B cell (primary cell): ENCODE results near the gene PDCD2L. TPM values are rescaled to one million over a fixed set of nuclear protein-coding genes. Genes with fewer than 3 reads are reported as not detected.
A peak's percentile ranks its signal among the peaks of the same experiment; 100 is the strongest.

Experiments
- ATAC-seq: fragments of 200-7000 bp; cut with Tn5 transposase; one replicate; pipeline ENCODE4 v1.10.0; 2021; ENCODE audit warnings: low read depth, mild to moderate bottlenecking, moderate number of reproducible peaks, moderate library complexity
- CTCF ChIA-PET: fragments of 350-600 bp; sonication (Branson Sonifier 250); formaldehyde crosslinking; loops from one replicate; lab custom pipeline; 2021; ENCODE audit warnings: antibody characterized with exemption, inconsistent platforms; lab: Charles Lee
- POLR2A ChIA-PET: fragments of 350-600 bp; sonication (Branson Sonifier 250); formaldehyde crosslinking; loops from one replicate; lab custom pipeline; 2021; ENCODE audit warnings: antibody characterized with exemption; lab: Charles Lee
- DNase-seq: peaks from one replicate; pipeline ENCODE4 v3.0.0; 2013
- H2AFZ ChIP-seq: 2 replicates; pipeline ENCODE4 v1.6.1; 2012; ENCODE audit warnings: mild to moderate bottlenecking, low read depth, low read length; ENCODE audit not compliant: insufficient read depth, poor library complexity, severe bottlenecking
- H3K27ac ChIP-seq, 2 donors: 1 replicate in 1 of 2; 2 replicates in 1 of 2; pipeline ENCODE4 v1.5.1; 2012 to 2013; ENCODE audit warnings: low read length in 2 of 2, mild to moderate bottlenecking in 2 of 2, moderate library complexity in 1 of 2
- H3K27me3 ChIP-seq, 4 experiments: fragments of 200-600 bp in 1 of 4; sonication (generic) in 1 of 4; replicated peaks in 1 of 4; 1 replicate in 2 of 4; 2 replicates in 2 of 4; pipeline versions ENCODE4 v1.6.1 to v1.7.0; 2013 to 2016; ENCODE audit warnings: low read length in 3 of 4, mild to moderate bottlenecking in 2 of 4, mixed read lengths in 1 of 4, moderate library complexity in 1 of 4; ENCODE audit not compliant: insufficient read depth in 4 of 4, control insufficient read depth in 3 of 4; ENCODE audit errors: control extremely low read depth in 1 of 4
- H3K36me3 ChIP-seq, 2 experiments: replicated peaks in 1 of 2; 1 replicate in 1 of 2; 2 replicates in 1 of 2; pipeline versions ENCODE4 v1.6.1 to v1.7.1; 2013; ENCODE audit warnings: low read length in 1 of 2; ENCODE audit not compliant: insufficient read depth in 2 of 2, control insufficient read depth in 1 of 2; ENCODE audit errors: control extremely low read depth in 1 of 2, extremely low read depth in 1 of 2
- H3K4me1 ChIP-seq, 2 donors: fragments of 200-600 bp in 1 of 2; sonication (generic) in 1 of 2; 1 replicate in 1 of 2; 2 replicates in 1 of 2; pipeline versions ENCODE4 v1.5.1 to v1.6.1; 2013 to 2017; ENCODE audit warnings: low read length in 2 of 2; ENCODE audit not compliant: control insufficient read depth in 2 of 2, insufficient read depth in 2 of 2
- H3K4me2 ChIP-seq: replicated peaks from 2 replicates; pipeline ENCODE3; 2012; ENCODE audit warnings: mild to moderate bottlenecking, low read depth, low read length; ENCODE audit not compliant: poor library complexity, severe bottlenecking
- H3K4me3 ChIP-seq, 5 experiments: fragments of 200-600 bp in 1 of 5; sonication (generic) in 1 of 5; 1 replicate in 3 of 5; 2 replicates in 2 of 5; pipeline versions ENCODE4 v1.5.1 to v1.7.0; 2011 to 2016; ENCODE audit warnings: low read length in 4 of 5, mild to moderate bottlenecking in 4 of 5, low read depth in 2 of 5, control low read depth in 1 of 5, moderate library complexity in 1 of 5; ENCODE audit not compliant: insufficient read depth in 1 of 5; ENCODE audit errors: control extremely low read depth in 1 of 5, extremely low read depth in 1 of 5
- H3K79me2 ChIP-seq: fragments of 200-600 bp; sonication (generic); one replicate; pipeline ENCODE4 v1.6.0; 2016; ENCODE audit warnings: low read length; ENCODE audit not compliant: control insufficient read depth, insufficient read depth
- H3K9ac ChIP-seq: fragments of 200-600 bp; sonication (generic); 2 replicates; pipeline ENCODE4 v1.6.1; 2017; ENCODE audit warnings: mild to moderate bottlenecking, low read length, moderate library complexity
- H3K9me3 ChIP-seq, 3 donors: one replicate each; pipeline versions ENCODE4 v1.6.1 to v1.7.1; 2013; ENCODE audit warnings: low read length in 2 of 3; ENCODE audit not compliant: control insufficient read depth in 2 of 3, insufficient read depth in 1 of 3; ENCODE audit errors: control extremely low read depth in 1 of 3
- H4K20me1 ChIP-seq: 2 replicates; pipeline ENCODE4 v1.6.0; 2012; ENCODE audit warnings: mild to moderate bottlenecking, low read length; ENCODE audit not compliant: insufficient read depth, control insufficient read depth, poor library complexity, severe bottlenecking
- H3K27ac Mint-ChIP-seq: one replicate; pipeline ENCODE4 v1.8.0; 2021; ENCODE audit warnings: mixed read lengths
- H3K27me3 Mint-ChIP-seq: one replicate; pipeline ENCODE4 v1.8.0; 2021; ENCODE audit warnings: mixed read lengths
- H3K4me1 Mint-ChIP-seq: one replicate; pipeline ENCODE4 v1.8.0; 2021; ENCODE audit warnings: mixed read lengths
- H3K4me3 Mint-ChIP-seq: one replicate; pipeline ENCODE4 v1.8.0; 2021; ENCODE audit warnings: mixed read lengths
- H3K9me3 Mint-ChIP-seq: one replicate; pipeline ENCODE4 v1.8.0; 2022; ENCODE audit warnings: mixed read lengths; ENCODE audit not compliant: insufficient read depth
- EZH2 ChIP-seq: IDR thresholded peaks from 2 replicates; pipeline ENCODE4 v1.6.1; 2012; ENCODE audit warnings: borderline replicate concordance, low read depth, mild to moderate bottlenecking, moderate library complexity, low read length; ENCODE audit not compliant: insufficient read depth, poor library complexity, severe bottlenecking
- WGBS: methylation state at CpG from one replicate; pipeline ENCODE4 v1.1.5; 2013; ENCODE audit warnings: missing lambda C conversion rate; ENCODE audit not compliant: insufficient coverage; 5-methylcytosine and 5-hydroxymethylcytosine counted together
- intact Hi-C: fragments of 100-400 bp; cut with micrococcal nuclease; formaldehyde crosslinking; loops from one replicate; pipeline ENCODE4 v1.10.0; 2022
- polyA plus RNA-seq: library from polyadenylated mRNA; depleted of rRNA; stranded (reverse); fragments of >200 nt; gene quantifications from 2 replicates; pipeline ENCODE4 v1.2.3, GENCODE V29; 2012
- total RNA-seq, 2 donors: library from RNA; stranded (reverse); fragments of 120-200 nt in 1 of 2; gene quantifications; 1 replicate in 1 of 2; 2 replicates in 1 of 2; pipeline versions ENCODE4 v1.2.3 to v1.2.4, GENCODE V29; 2013 to 2022
- TF ChIP-seq, protein P1 (sequence below): fragments of 200-600 bp; IDR thresholded peaks from one replicate; pipeline ENCODE4 v1.8.0; 2022; ENCODE audit warnings: antibody characterized with exemption, mild to moderate bottlenecking

PDCD2L gene
- total and polyA plus RNA-seq, 2 donors (not counting 1 experiment from before 2014, with no cell fraction given) = 11.3 to 16.7 TPM

DNA sequence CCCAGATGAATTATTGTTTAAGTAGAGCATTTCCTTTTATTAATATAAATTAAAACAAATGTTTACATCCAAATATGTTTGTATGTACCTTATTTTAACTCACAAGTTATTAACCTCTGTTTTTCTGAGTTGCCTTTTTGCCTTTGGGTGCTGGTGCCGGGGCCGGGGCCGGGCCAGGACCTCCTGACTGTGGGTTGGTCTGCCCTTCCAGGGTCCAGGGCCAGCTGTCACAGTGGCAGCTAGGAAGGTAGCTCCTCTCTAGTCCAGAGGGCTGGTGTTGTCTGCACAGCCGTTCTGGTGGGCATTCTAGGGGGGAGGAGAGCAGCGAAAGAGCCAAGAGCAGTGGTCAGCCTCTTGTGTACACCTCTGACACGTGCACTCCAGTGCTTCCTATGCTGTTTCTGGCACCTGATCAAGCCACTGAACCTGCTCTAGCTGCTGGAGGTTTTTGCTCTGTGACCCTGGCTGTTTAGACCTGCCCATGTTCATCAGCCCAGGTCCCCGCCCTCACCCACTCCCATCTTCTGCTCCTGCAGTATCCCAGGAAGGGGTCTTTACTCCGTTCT, 22.0 kb downstream of the PDCD2L start:
- Histone ChIP-seq H3K9me3 (no peaks in the 10 kb centered on the region), H2AFZ (no peak overlapping the region), H3K27ac (no peak overlapping the region), H3K4me2 (no peak overlapping the region), H4K20me1 (peaks cover 30% of the 10 kb centered on the region), H3K4me3 (no peak overlapping the region), H3K27me3 (no peaks in the 10 kb centered on the region), H3K4me1 (peaks cover 21 to 22% of the 10 kb centered on the region in 2 donors), H3K79me2 (peaks cover 37% of the 10 kb centered on the region), H3K9ac (no peak overlapping the region), H3K36me3 (peaks cover 0 to 6% of the 10 kb centered on the region in 2 experiments)
- peaks cover 29% of the 10 kb centered on the region for H3K4me1 Mint-ChIP-seq
- H3K27ac Mint-ChIP-seq = no peak overlapping the region
- ATAC-seq (no peak), DNase-seq (no peak)
- no peaks in the 10 kb centered on the region for H3K9me3 Mint-ChIP-seq
- WGBS = 97% methylated on average over 8 of the region's 8 CpGs
- H3K27me3 Mint-ChIP-seq = no peaks in the 10 kb centered on the region
- intact Hi-C loops = no loop called here
- TF ChIP-seq EZH2 = no peak
- TF ChIP-seq, protein P1, sequence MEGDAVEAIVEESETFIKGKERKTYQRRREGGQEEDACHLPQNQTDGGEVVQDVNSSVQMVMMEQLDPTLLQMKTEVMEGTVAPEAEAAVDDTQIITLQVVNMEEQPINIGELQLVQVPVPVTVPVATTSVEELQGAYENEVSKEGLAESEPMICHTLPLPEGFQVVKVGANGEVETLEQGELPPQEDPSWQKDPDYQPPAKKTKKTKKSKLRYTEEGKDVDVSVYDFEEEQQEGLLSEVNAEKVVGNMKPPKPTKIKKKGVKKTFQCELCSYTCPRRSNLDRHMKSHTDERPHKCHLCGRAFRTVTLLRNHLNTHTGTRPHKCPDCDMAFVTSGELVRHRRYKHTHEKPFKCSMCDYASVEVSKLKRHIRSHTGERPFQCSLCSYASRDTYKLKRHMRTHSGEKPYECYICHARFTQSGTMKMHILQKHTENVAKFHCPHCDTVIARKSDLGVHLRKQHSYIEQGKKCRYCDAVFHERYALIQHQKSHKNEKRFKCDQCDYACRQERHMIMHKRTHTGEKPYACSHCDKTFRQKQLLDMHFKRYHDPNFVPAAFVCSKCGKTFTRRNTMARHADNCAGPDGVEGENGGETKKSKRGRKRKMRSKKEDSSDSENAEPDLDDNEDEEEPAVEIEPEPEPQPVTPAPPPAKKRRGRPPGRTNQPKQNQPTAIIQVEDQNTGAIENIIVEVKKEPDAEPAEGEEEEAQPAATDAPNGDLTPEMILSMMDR = no peak
- ChIA-PET CTCF (no interaction called here), POLR2A (no interaction called here)
- H3K4me3 Mint-ChIP-seq = peak overlapping the region; percentile 44

DNA sequence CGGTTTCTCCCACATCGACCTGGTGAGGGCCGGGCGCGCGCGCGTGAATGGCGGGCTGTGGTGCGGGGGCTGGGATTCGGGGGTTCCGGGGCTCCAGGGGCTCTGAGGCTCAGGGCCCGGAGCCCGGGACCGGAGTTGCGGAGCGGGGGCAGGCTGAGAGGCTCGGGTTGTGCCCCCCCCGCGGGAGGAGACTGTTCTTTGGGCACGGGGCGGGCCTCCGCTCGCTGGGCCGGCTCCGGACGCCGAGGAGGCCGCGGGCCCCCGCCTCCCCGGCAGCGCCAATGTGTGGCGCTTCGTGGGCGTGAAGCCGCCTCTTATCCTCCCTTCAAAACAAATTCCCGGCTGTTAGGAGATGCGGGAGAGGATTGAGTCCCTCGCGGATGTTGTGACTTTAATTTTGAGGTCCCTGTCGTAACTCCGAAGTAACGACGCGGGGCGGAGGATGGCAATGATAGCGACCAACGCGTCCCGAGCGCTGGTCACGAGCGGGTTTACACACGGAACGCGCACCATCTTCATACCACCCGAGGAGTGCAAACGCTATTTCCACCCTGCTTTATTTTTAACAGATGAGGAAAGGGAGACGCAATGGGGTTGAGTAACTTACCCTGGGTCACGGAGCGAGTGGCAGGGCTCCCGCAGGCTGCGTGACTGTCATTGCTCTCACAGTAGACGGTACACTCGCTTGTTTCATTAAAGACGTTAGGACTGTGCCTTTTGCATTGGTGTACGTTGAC, 24.5 kb downstream of the PDCD2L start:
- WGBS = under 1% methylated on average over 55 of the region's 68 CpGs
- ATAC-seq (peak; percentile 37), DNase-seq (no peak)
- Mint-ChIP-seq H3K27ac (peak overlapping the region; percentile 96), H3K4me1 (peaks cover 37% of the 10 kb centered on the region), H3K4me3 (peak overlapping the region; percentile 98), H3K9me3 (no peaks in the 10 kb centered on the region), H3K27me3 (no peaks in the 10 kb centered on the region)
- peaks cover 55% of the 10 kb centered on the region for H4K20me1 ChIP-seq
- peaks cover 0 to 15% of the 10 kb centered on the region in 2 experiments for H3K36me3 ChIP-seq
- intact Hi-C loops = loop anchor here (2.0 kb wide), 1 partner anchor 256 kb away; the partner anchor contains the start of gene LSM14A
- peak overlapping the region; percentile 93 for H3K4me2 ChIP-seq
- peak overlapping the region; percentile 86 for H3K9ac ChIP-seq
- H3K9me3 ChIP-seq = no peaks in the 10 kb centered on the region
- TF ChIP-seq, protein P1 = no peak
- TF ChIP-seq EZH2 = no peak
- ChIA-PET CTCF (interaction anchor here (0.7 to 0.9 kb wide), 4 partner anchors 24 to 1452 kb away, joined by 3 read pairs; no protein-coding TSS in a partner anchor), POLR2A (interaction anchor here (0.5 kb wide), 1 partner anchor 20 kb away, joined by 3 read pairs; no protein-coding TSS in a partner anchor)
- H3K4me1 ChIP-seq = peaks cover 22 to 24% of the 10 kb centered on the region in 2 donors
- peak overlapping the region; percentile 70 to 93 (median 78) for H3K4me3 ChIP-seq
- H2AFZ ChIP-seq = peak overlapping the region; percentile 97
- H3K27me3 ChIP-seq = no peaks in the 10 kb centered on the region
- peaks cover 63% of the 10 kb centered on the region for H3K79me2 ChIP-seq
- peak overlapping the region; percentile 65 to 90 for H3K27ac ChIP-seq
